Fibroblast of skin of back (primary cell): Measurements from ENCODE around the gene METTL9.
"Not testable (repeated sequence)": the region's sequence is repeated elsewhere in the genome, so short reads cannot be mapped to it uniquely, and the experiment has no call there.

Experiments
- DNase-seq: peaks from one replicate; pipeline ENCODE4 v3.0.0-alpha.2; 2013

Gene METTL9

GRCh38 chr16:21637032-21637968 lies 37.9 kb downstream of the METTL9 start:
- no peak for DNase-seq

- peak; percentile 51 for DNase-seq
Measured at GRCh38 chr16:21638573-21638975, 39.2 kb downstream of the METTL9 start.

GRCh38 chr16:21639493-21639892 lies 40.1 kb downstream of the METTL9 start:
- no peak for DNase-seq

GRCh38 chr16:21641916-21642315 lies 42.5 kb downstream of the METTL9 start:
- no peak for DNase-seq

DNA sequence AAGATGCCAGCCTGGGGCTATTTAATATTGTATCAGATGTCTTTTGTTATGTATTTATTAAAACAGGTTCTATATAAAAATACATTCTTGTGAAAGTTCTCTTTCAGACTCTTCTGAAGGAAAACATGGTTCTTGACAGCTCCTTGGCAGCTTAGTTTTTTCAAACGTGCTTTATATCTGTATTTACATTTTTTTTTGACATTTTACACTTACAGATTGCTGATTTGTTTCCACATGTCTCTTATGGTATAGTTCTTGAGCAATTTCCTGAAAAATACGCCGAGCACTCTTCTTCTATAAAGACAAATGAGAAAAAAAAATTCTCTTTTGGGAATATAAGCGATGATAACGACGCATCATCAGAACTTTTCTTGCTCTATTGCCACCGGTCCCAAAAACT lies 43.5 kb downstream of the METTL9 start:
- no peak for DNase-seq

DNA sequence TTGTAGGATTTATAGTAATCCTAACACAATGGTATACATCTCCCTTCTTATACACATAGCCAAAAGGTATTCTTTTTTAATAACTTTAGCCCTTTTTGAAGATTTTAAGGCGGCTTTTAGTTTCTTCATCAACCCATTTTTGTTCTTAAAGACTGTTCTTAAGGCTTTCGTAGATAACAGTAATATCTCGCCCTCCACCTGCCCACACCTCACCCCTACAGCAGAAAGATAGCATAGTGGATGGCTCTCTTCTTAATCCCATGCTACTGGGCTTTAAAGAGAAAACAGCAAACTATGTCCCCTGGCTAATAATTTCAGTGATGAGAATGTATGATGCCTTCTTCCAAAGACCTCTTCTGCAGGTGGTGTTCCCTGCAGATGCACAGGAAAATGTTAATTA lies 44.4 kb downstream of the METTL9 start:
- DNase-seq: no peak

DNA sequence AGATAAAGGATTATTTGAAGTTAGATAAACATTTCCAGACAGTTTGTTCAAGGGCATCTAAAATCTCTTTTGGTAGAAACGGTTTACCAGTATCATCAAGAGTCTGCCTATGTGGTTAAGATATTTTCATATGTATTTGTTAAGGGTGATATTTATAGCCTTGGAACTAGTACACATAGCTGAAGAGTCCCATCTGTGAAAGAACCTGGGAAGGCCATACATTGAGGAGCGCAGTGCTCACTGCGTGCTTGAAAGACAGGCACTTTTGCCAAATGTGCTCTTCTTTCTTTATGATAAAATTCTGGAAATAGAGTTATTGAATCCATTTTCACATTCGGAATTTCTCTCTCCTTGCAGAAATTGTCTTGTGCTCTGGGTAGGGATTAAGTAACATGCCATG lies 45.3 kb downstream of the METTL9 start:
- no peak for DNase-seq

- DNase-seq: peak; percentile 15
Measured at GRCh38 chr16:21645261-21645721, 45.9 kb downstream of the METTL9 start.

- no peak for DNase-seq
Measured at GRCh38 chr16:21646091-21646490, 46.7 kb downstream of the METTL9 start.

GRCh38 chr16:21646721-21647561 lies 47.6 kb downstream of the METTL9 start:
- DNase-seq: no peak

GRCh38 chr16:21647562-21648164 lies 48.3 kb downstream of the METTL9 start:
- DNase-seq: no peak

DNA sequence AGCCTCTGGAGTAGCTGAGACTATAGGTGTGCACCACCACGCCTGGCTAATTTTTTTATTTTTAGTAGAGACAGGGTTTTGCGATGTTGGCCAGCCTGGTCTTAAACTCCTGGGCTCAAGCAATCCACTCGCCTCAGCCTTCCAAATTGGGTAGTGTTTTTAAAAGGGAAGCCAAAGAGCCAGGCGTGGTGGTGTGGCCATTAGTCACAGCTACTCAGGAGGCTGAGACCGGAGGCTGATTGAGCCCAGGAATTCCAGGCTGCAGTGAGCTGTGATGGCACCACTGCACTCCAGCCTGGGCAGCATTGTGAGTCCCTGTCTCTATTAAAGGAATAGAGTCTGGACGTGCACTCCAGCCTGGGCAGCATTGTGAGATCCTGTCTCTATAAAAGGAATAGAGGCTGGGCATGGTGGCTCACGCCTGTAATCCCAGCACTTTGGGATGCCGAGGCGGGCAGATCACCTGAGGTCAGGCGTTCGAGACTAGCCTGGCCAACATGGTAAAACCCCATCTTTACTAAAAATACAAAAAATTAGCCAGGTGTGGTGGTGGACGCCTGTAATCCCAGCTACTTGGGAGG lies 50.5 kb downstream of the METTL9 start:
- DNase-seq: not testable (repeated sequence)

DNA sequence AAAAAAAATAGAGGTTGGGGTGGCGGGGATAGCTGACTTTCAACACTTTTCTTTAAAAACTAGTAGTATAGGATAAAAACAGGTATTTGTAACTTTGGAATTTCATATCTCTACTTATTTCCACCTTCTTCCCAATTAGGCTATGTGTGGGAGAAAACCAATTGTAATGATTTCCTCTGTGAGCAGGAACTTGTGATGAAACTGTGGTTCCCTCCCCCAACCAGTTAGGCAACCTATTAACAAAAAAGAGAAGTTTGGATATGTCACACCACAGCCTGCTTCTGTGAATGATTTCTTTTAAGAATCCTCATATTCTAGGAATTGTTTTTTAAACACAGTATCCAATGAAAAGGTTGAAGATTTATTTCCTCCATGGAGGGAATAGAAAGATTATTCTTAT lies 51.1 kb downstream of the METTL9 start:
- no peak for DNase-seq

DNA sequence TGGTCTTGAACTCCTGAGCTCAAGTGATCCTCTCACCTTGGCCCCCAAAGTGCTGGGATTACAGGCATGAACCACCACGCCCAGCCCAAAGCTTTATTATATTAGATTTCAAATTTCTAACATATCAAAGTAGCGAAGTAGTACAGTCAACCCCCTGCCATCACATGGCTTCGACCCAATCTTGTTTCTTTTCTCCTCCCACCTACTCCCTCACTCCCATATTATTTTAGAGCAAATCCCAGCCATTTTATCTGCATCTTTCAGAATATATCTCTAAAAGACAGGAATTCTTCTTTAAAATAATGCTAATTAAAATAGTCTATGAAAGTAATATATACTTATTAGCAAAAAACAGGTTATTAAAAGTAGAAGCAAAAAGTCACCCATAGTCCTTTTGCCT lies 52.1 kb downstream of the METTL9 start:
- DNase-seq: no peak

DNA sequence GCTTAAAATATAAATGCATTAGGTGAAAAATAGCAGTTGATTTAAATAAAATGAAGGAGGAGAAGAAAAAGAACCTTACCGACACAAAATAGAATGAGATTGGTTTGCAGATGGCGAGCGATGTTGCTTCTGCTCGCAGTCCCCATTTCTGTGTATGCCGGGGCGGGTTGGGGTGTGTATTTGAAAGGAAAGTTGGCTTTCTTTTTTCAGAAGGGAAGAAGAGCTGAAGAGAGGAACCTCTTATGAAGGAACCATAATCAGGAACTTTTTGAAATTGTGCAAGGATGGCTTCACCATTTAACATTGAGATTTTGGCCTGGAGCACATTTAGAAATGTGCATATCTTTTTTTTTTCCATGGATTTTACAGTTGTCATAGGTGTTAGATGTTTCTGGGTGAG lies 53.1 kb downstream of the METTL9 start, which contains the start of gene IGSF6:
TSS of gene IGSF6 (minus strand) at position 156 of the 400 bp plus-strand sequence. CDS start at position 146, 10 bp downstream.
- DNase-seq: no peak

DNA sequence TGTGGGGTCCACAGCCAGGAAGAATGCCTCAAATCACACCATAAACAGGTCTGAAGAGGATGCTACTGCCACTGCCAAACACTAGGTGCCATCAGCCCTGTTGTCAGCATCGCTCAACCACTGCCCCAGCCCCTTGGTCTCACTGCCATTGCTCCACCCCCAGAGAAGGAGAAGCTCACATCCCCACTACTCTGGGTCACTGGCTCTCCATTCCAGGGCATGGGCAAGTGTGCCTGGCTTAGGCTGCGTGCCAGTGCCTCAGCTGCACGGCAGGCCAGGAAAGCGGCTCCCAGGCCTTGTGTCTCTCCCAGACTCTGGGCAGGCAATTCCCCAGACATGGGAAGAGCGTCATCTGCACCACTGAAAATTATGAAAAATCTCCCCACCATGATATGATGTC lies 54.2 kb downstream of the METTL9 start:
- no peak for DNase-seq

GRCh38 chr16:21654466-21654865 lies 55.1 kb downstream of the METTL9 start:
- DNase-seq: no peak

GRCh38 chr16:21654881-21655280 lies 55.5 kb downstream of the METTL9 start:
- no peak for DNase-seq

DNA sequence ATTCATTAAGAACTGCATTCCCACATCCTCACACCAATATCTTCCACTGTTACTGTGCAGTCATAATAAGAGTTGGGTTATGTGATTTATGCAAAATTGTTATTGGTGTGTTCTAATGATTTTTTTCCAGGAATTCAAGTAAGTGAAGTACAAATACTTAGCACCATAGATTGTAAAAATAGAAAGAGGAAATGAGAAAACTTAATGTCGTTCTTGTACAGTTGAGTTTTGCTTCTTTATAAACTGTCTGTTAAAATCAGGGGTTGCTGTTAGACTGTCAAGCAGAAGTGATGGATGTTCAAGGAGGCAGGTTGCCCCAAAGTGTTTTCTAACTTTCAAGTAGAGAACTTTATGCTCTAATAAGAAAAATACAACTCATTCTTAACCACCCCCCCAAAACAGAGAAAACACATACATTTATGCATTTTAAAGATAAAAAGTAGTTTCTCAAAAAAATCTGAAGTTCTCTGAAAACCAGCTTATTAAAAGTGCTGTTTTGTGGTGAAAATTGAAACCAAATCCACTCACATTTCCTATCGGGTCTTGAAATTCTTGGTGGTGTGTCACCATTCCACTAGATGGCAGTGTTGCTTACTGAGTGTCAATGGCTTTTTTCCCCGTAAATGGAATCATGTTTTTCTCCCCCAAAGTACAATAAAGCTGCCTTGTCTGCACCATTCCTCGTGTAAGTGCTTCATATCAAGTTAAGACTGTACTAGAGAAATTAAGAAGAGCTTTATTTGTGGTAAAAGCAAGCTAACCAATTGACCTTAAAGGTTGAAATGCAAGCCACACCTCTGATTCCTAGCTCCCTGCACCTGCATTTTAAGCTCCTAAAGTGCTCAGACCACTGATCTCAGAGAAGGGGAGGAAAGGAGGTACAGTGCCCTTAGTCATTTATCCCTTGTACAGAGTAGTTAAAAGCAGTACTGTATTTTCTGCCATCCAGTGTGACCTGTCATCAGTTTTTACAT lies 57.7 kb downstream of the METTL9 start:
- peak; percentile 56 for DNase-seq

DNA sequence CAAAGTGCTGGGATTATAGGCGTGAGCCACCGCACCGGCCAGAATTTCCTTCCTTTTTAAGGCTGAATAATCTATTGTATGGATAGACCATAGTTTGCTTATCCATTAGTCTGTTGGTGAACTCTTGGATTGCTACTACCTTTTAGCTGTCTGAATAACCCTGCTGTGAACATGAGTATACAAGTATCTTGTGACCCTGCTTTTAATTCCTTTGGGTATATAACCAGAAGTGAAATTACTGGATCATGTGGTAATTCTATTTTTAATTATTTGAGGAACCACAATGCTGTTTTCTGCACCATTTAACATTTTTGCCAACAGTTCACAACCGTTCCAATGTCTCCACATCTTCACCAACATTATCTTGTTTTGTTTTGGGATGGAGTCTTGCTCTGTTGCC lies 59.7 kb downstream of the METTL9 start:
- DNase-seq: no peak
